ENCODE data around the gene ODAD3.

- TF ChIP-seq CTCF (IDR thresholded peaks at IDR 0.05) (no peak), EZH2 (IDR thresholded peaks at IDR 0.05; ENCODE audit: borderline replicate concordance, insufficient read depth, low read depth, low read length, poor library complexity, severe bottlenecking) (no peak)
These were observed 60.3 kb downstream of the ODAD3 start, which contains the start of gene SWSAP1 for GRCh38 chr19:11374433-11375142.
